Medulla oblongata (tissue), 1 donor: ENCODE measurements around the gene SFMBT2.
"Not testable (repeated sequence)": the region's sequence is repeated elsewhere in the genome, so short reads cannot be mapped to it uniquely, and the experiment has no call there.

Source experiments
- DNase-seq: peaks from one replicate; pipeline ENCODE4 v3.0.0-alpha.2; 2015; ENCODE audit errors: extremely low spot score

Gene SFMBT2

GRCh38 chr10:7184660-7185366, 226.0 kb downstream of the SFMBT2 start:
- peak; percentile 82 for DNase-seq

- not testable (repeated sequence) for DNase-seq
These were observed 226.7 kb downstream of the SFMBT2 start for GRCh38 chr10:7184116-7184515.

- DNase-seq: not testable (repeated sequence)
These were observed 228.5 kb downstream of the SFMBT2 start for GRCh38 chr10:7182327-7182726.

- no peak for DNase-seq
These were observed 229.4 kb downstream of the SFMBT2 start for GRCh38 chr10:7181420-7181819.

DNA sequence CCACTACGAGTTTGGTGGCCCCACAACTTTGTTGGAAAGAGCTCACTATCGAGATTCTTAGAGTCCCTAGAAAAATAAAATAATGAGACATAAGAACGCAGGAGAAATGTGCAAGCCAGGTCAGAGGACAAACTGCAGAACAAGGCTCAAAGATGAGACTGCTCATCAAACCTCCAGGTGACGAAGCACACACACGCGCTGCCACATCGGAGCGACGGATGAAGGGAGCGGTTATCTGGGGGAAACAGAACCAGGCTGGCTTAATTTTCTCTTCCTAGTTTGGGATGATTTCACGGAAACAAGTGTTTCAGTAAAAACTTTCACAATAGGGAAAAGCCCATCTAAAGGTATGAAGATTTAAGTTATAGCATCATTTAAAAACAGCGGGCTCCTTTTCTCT, 231.3 kb downstream of the SFMBT2 start:
- no peak for DNase-seq

DNA sequence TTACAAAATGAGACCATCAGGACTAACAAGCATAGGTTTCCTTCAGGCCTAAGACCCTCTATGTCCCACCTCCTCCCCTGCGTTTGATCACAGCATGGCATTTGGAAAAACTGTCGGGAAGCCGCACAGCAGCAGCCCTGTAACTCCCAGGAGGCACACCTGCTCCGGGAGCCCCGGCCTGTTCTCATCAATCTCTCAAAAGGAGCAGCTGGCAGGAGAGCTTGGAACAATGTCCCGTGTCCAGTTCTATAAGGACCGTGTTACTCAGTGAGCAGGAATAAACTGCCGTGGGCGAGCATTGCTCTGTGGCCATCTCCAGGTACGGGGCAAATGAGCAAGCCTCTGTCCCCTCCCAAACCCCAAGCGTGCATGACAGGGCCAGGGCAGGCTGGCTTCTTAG, 236.9 kb downstream of the SFMBT2 start:
- DNase-seq: no peak

GRCh38 chr10:7171825-7172224, 239.0 kb downstream of the SFMBT2 start:
- no peak for DNase-seq

- peak; percentile 70 for DNase-seq
These were observed 240.1 kb downstream of the SFMBT2 start for GRCh38 chr10:7170626-7171322.

DNA sequence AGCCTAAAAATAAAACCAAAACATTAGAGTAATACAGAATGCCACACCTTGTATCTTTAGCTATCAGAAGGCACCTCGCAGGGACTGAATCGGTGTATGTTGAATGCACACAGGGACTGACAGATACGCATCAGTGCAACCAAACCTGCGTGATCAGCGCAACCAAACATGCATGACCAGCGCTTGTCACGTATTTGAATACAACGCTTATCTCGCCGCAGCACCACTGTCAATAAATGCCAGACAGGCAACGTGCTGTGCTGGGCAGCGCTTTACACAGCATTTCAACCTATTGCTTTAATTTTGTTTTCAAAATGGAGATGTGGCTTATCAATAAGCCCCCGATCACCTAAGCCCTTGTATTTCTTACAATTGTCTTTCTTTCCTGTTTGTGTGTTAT, 242.4 kb downstream of the SFMBT2 start:
- no peak for DNase-seq

DNA sequence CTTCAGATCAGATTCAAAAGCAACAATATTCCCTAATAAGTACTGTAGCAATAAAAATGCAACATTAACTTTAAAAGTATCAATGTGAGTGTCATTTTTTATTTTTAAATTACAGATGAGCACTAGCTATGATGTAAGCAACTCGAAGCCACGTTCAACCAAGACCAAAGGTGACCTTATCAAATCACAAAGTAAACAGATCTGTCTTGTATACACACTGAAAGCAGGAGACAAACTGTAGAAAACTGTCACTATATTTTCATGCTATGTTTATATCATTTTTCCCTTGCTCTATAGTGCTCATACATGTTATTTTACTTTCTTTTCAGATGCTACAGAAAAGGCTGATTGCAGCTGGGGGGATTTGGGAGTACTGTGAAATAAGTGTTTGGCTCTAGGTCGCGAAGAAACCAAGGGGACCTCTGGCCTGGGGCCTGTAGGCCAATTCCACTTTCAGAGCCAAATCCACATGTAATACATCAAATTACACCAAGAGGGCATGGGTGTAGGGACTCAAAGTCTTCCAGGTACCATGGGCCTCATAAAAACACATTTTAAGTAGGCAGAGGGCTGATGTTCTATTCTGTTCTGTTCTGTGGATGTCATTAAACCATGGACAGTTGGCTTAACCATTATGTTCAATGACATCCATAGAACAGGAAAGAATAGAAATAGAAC, 245.2 kb downstream of the SFMBT2 start:
- no peak for DNase-seq

GRCh38 chr10:7164955-7165354, 245.9 kb downstream of the SFMBT2 start:
- no peak for DNase-seq

- DNase-seq: no peak
These were observed 248.5 kb downstream of the SFMBT2 start for GRCh38 chr10:7162331-7162730.

GRCh38 chr10:7161484-7162250, 249.2 kb downstream of the SFMBT2 start:
- no peak for DNase-seq

GRCh38 chr10:7159928-7160327, 250.9 kb downstream of the SFMBT2 start:
- no peak for DNase-seq

GRCh38 chr10:7159517-7159916, 251.3 kb downstream of the SFMBT2 start:
- DNase-seq: no peak

DNA sequence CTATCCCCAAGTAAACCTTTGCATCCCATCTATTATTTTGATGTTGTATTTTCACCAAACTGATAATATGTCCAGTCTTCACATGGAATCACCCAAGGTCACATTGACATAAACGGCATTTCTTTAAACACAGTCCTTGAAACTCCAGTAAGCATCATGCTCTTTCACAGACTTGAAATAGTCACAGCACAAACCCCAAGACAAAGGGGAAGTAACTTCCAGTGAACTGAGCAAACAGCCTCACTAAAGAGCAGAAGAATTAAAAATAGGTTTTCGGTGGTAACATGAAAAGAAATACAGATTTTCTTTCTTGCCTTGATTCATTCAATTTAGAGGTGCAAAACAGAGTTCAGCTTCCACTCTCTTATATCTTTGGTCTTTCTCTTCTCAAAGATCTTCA, 253.7 kb downstream of the SFMBT2 start:
- peak; percentile 47 for DNase-seq

DNA sequence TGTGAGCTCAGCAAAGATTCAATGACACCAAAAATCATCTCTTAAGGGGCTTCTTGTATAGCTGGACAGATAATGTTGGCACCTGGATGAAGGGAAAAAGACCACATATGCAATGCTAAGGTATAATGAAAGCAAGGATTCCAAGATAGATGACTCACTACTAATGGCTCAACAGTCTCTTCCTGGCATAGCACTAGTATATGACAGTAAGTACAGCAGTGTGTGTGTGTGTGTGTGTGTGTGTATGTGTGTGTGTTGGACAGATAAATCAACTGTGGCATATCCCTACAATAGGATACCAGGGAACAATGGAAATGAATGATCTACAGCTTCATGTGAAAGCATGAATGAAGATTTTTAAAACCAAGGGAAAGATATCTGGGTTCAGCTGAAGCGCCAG, 257.1 kb downstream of the SFMBT2 start:
- DNase-seq: no peak

GRCh38 chr10:7152982-7153381, 257.9 kb downstream of the SFMBT2 start:
- DNase-seq: peak; percentile 19

- DNase-seq: no peak
These were observed 258.5 kb downstream of the SFMBT2 start for GRCh38 chr10:7152341-7152740.

DNA sequence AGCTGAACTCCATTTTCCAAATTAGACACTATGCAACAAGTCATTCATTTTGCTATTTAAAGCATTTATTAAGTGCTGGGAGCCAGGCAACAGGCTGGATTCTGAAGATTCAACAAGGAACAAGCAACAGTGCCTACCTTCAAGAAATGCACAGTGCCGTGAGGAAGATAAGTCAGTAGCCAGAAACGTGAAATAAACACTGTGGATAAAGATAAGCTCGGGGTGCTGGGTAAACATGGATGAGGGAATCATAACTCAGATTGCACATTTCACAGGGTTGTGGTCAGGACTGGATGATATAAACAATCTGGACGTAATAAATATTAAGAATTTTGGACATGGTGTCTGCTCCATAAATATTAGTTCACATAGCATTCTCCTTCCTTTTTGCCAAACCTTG, 259.3 kb downstream of the SFMBT2 start:
- no peak for DNase-seq

GRCh38 chr10:7150349-7150748, 260.5 kb downstream of the SFMBT2 start:
- DNase-seq: no peak

DNA sequence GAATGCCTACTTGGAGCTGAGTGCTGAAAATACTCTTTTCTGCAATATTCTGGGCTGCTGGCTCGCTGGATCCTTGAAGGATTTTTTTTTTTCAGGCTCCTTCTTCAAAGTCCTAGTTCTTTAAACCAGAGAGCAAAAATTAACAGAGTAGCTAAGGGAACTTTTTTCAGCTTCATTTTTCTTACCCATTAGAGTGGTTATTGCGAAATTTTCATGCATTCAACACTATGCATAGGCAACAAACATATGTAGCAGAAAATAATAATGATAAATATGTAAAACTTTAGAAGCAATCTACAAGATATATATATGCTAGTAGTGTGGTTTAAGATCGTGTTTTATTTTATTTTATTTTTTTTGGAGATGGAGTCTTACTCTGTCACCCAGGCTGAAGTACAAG, 264.6 kb downstream of the SFMBT2 start:
- DNase-seq: no peak
